ENCODE data around the gene ARHGEF11. TPM values are rescaled to one million over a fixed set of nuclear protein-coding genes. Genes with fewer than 3 reads are reported as not detected.

The ARHGEF11 gene
- total and polyA plus RNA-seq, 4 donors, result 5.8 to 23.7 (median 9.8) TPM

- WGBS, result 81% methylated on average over 9 of the region's 9 CpGs
- no peak overlapping the region for H3K27ac ChIP-seq (ENCODE audit: low read depth in 1 of 2, low read length in 2 of 2)
- TF ChIP-seq, protein P1, sequence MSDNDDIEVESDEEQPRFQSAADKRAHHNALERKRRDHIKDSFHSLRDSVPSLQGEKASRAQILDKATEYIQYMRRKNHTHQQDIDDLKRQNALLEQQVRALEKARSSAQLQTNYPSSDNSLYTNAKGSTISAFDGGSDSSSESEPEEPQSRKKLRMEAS (IDR thresholded peaks at IDR 0.05), result no peak
- TF ChIP-seq SP1 (IDR thresholded peaks at IDR 0.05) (no peak), NR2F2 (IDR thresholded peaks at IDR 0.05) (no peak), HNF4G (IDR thresholded peaks at IDR 0.05) (no peak)
These were observed 45.8 kb downstream of the ARHGEF11 start for GRCh38 chr1:156999596-157000320.

GRCh38 chr1:156998840-156999500 is 46.6 kb downstream of the ARHGEF11 start:
- WGBS, result 84% methylated on average over 7 of the region's 7 CpGs

More at GRCh38 chr1:156999596-157000320, 45.8 kb downstream of the ARHGEF11 start:
- Histone ChIP-seq H3K4me1 (ENCODE audit: control insufficient read depth in 4 of 4, insufficient read depth in 4 of 4, low read length in 3 of 4) (no peaks in the 10 kb centered on the region), H3K9me3 (ENCODE audit: control insufficient read depth in 4 of 4, low read length in 3 of 4) (no peaks in the 10 kb centered on the region), H3K4me3 (ENCODE audit: low read depth in 1 of 3, low read length in 3 of 3) (no peak overlapping the region), H3K36me3 (ENCODE audit: control insufficient read depth in 4 of 4, insufficient read depth in 3 of 4, low read depth in 1 of 4, low read length in 3 of 4) (no peaks in the 10 kb centered on the region), H3K9ac (ENCODE audit: low read depth in 1 of 2, low read length in 2 of 2) (no peak overlapping the region), H3K27me3 (ENCODE audit: control insufficient read depth in 4 of 4, insufficient read depth in 4 of 4, low read length in 3 of 4) (no peaks in the 10 kb centered on the region)
- DNase-seq (ENCODE audit: low spot score), result no peak

GRCh38 chr1:156998301-156998700 is 47.2 kb downstream of the ARHGEF11 start:
- H3K36me3 ChIP-seq (ENCODE audit: control insufficient read depth in 4 of 4, insufficient read depth in 3 of 4, low read depth in 1 of 4, low read length in 3 of 4), result no peaks in the 10 kb centered on the region
- H3K9ac ChIP-seq (ENCODE audit: low read depth in 1 of 2, low read length in 2 of 2), result no peak overlapping the region
- 97% methylated on average over 3 of the region's 3 CpGs for WGBS
- no peak overlapping the region for H3K27ac ChIP-seq (ENCODE audit: low read depth in 1 of 2, low read length in 2 of 2)
- no peaks in the 10 kb centered on the region for H3K9me3 ChIP-seq (ENCODE audit: control insufficient read depth in 4 of 4, low read length in 3 of 4)
- no peaks in the 10 kb centered on the region for H3K27me3 ChIP-seq (ENCODE audit: control insufficient read depth in 4 of 4, insufficient read depth in 4 of 4, low read length in 3 of 4)
- no peak overlapping the region for H3K4me3 ChIP-seq (ENCODE audit: low read depth in 1 of 3, low read length in 3 of 3)
- DNase-seq (ENCODE audit: low spot score), result no peak
- no peaks in the 10 kb centered on the region for H3K4me1 ChIP-seq (ENCODE audit: control insufficient read depth in 4 of 4, insufficient read depth in 4 of 4, low read length in 3 of 4)
- TF ChIP-seq ATF3 (IDR thresholded peaks at IDR 0.05), result no peak
- no peak for TF ChIP-seq SP1 (IDR thresholded peaks at IDR 0.05)
- no peak for TF ChIP-seq TAF1 (conservative IDR thresholded peaks at IDR 0.05)
- no peak for TF ChIP-seq HNF4A (conservative IDR thresholded peaks at IDR 0.05)
- TF ChIP-seq, protein P1 (IDR thresholded peaks at IDR 0.05), result no peak
- TF ChIP-seq JUND (IDR thresholded peaks at IDR 0.05), result no peak
- TF ChIP-seq FOXA1 (IDR thresholded peaks at IDR 0.05), result no peak
- no peak for TF ChIP-seq FOXA2 (IDR thresholded peaks at IDR 0.05)
- TF ChIP-seq GABPA (IDR thresholded peaks at IDR 0.05 in 1 of 2, conservative IDR thresholded peaks at IDR 0.05 in 1 of 2), result no peak
- no peak for TF ChIP-seq EGR1 (IDR thresholded peaks at IDR 0.05; ENCODE audit: low read depth in 2 of 2)
- no peak for TF ChIP-seq RAD21 (IDR thresholded peaks at IDR 0.05)
- TF ChIP-seq REST (IDR thresholded peaks at IDR 0.05), result no peak
- no peak for TF ChIP-seq RXRA (IDR thresholded peaks at IDR 0.05)

More at GRCh38 chr1:156998840-156999500, 46.6 kb downstream of the ARHGEF11 start:
- Histone ChIP-seq H3K27ac (ENCODE audit: low read depth in 1 of 2, low read length in 2 of 2) (no peak overlapping the region), H3K4me1 (ENCODE audit: control insufficient read depth in 4 of 4, insufficient read depth in 4 of 4, low read length in 3 of 4) (no peaks in the 10 kb centered on the region), H3K36me3 (ENCODE audit: control insufficient read depth in 4 of 4, insufficient read depth in 3 of 4, low read depth in 1 of 4, low read length in 3 of 4) (no peaks in the 10 kb centered on the region), H3K4me3 (ENCODE audit: low read depth in 1 of 3, low read length in 3 of 3) (no peak overlapping the region), H3K9ac (ENCODE audit: low read depth in 1 of 2, low read length in 2 of 2) (no peak overlapping the region), H3K9me3 (ENCODE audit: control insufficient read depth in 4 of 4, low read length in 3 of 4) (no peaks in the 10 kb centered on the region), H3K27me3 (ENCODE audit: control insufficient read depth in 4 of 4, insufficient read depth in 4 of 4, low read length in 3 of 4) (no peaks in the 10 kb centered on the region)
- no peak for DNase-seq (ENCODE audit: low spot score)
- TF ChIP-seq YY1 (IDR thresholded peaks at IDR 0.05), result no peak
- no peak for TF ChIP-seq TAF1 (conservative IDR thresholded peaks at IDR 0.05)
- TF ChIP-seq, protein P2, sequence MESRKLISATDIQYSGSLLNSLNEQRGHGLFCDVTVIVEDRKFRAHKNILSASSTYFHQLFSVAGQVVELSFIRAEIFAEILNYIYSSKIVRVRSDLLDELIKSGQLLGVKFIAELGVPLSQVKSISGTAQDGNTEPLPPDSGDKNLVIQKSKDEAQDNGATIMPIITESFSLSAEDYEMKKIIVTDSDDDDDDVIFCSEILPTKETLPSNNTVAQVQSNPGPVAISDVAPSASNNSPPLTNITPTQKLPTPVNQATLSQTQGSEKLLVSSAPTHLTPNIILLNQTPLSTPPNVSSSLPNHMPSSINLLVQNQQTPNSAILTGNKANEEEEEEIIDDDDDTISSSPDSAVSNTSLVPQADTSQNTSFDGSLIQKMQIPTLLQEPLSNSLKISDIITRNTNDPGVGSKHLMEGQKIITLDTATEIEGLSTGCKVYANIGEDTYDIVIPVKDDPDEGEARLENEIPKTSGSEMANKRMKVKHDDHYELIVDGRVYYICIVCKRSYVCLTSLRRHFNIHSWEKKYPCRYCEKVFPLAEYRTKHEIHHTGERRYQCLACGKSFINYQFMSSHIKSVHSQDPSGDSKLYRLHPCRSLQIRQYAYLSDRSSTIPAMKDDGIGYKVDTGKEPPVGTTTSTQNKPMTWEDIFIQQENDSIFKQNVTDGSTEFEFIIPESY (IDR thresholded peaks at IDR 0.05), result no peak
- TF ChIP-seq, protein P1 (IDR thresholded peaks at IDR 0.05), result no peak
- no peak for TF ChIP-seq NR2F2 (IDR thresholded peaks at IDR 0.05)
- TF ChIP-seq JUND (IDR thresholded peaks at IDR 0.05), result no peak
- no peak for TF ChIP-seq HNF4G (IDR thresholded peaks at IDR 0.05)
- TF ChIP-seq HNF4A (conservative IDR thresholded peaks at IDR 0.05), result no peak
- TF ChIP-seq FOXA2 (IDR thresholded peaks at IDR 0.05), result no peak
- no peak for TF ChIP-seq RAD21 (IDR thresholded peaks at IDR 0.05)
- no peak for TF ChIP-seq SP1 (IDR thresholded peaks at IDR 0.05)
